ENCODE results near the gene CDH12.
"Not testable (repeated sequence)": the region's sequence is repeated elsewhere in the genome, so short reads cannot be mapped to it uniquely, and the experiment has no call there.

Gene CDH12

DNA sequence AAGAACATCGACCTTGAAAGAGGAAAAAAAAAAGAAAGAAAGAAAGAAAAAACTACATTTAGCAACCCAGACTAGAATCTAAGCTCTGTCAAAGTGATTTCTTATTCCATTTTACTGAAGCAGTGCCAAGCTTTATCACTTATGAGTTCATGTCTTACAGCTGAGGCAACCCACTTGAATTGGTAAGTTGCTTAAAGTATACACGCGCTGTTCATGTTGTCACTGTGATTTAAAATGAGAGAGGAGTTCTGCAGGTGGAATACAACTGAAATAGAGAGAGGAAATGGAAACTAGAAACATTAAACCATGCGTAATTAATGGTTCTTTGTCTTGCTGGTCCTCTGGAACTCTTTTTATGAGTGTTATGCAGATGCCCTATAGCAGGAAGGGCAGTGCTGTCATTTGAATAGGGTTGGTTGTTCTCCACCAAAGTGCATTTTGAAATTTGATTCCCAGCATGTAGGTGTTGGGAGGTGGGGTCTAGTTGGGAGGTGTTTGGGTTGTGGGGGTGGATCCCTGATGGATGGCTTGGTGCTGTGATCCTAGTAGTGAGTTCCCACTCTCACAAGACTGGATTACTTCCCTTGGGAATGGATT lies 665.4 kb downstream of the CDH12 start:
- H3K4me3 ChIP-seq (ENCODE audit: low read length); H3K27me3 ChIP-seq (ENCODE audit: insufficient read depth, low read length); H3K27ac ChIP-seq (ENCODE audit: low read length); H3K9ac ChIP-seq (ENCODE audit: low read depth, low read length); H3K4me1 ChIP-seq (ENCODE audit: insufficient read depth, low read length); H3K9me3 ChIP-seq (ENCODE audit: insufficient read depth, low read depth, low read length); H3K36me3 ChIP-seq (ENCODE audit: insufficient read depth, low read depth, low read length): not testable (repeated sequence)

DNA sequence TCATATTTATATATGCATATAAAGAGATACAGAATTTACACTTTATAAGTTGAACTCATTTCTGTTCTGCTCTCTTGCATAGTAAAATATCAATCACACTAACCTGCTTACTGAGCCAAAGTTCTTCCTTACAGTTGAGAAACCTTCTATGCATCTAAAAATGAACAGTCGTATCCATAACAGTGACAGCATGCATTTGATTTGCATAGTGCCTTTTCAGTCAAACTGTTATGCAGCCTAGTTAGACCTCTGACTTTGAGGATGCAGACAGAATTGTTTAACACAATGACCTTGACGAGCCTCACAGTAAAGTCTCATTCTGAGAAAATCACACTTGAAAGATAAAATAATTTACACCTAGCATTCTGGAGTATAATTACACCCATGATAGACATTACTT lies 683.9 kb downstream of the CDH12 start:
- H3K36me3 ChIP-seq (ENCODE audit: insufficient read depth, low read depth, low read length); H3K27me3 ChIP-seq (ENCODE audit: insufficient read depth, low read length); H3K4me3 ChIP-seq (ENCODE audit: low read length); H3K9ac ChIP-seq (ENCODE audit: low read depth, low read length); H3K4me1 ChIP-seq (ENCODE audit: insufficient read depth, low read length); H3K27ac ChIP-seq (ENCODE audit: low read length); H3K9me3 ChIP-seq (ENCODE audit: insufficient read depth, low read depth, low read length): not testable (repeated sequence)

DNA sequence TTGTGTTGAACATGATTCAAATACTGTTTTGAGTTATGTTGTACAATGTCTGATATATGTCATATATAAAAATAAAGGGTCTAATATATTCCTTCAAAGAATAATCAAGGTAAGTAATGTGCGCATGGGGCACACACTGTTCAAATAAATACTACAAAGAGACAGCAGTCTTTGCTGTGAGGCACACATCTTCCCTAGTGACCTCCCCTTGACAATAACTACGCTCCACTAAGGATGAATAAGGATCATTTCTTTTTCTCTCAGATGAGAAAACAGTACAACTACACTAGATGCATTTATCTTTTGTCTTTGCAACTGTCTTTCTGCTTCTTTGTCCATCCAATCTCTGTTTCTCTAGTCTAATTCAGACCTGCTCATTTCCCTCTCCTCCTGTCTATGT lies 684.4 kb downstream of the CDH12 start:
- not testable (repeated sequence) for H3K27ac ChIP-seq (ENCODE audit: low read length); H3K4me3 ChIP-seq (ENCODE audit: low read length); H3K9ac ChIP-seq (ENCODE audit: low read depth, low read length); H3K9me3 ChIP-seq (ENCODE audit: insufficient read depth, low read depth, low read length); H3K27me3 ChIP-seq (ENCODE audit: insufficient read depth, low read length); H3K4me1 ChIP-seq (ENCODE audit: insufficient read depth, low read length); H3K36me3 ChIP-seq (ENCODE audit: insufficient read depth, low read depth, low read length)

DNA sequence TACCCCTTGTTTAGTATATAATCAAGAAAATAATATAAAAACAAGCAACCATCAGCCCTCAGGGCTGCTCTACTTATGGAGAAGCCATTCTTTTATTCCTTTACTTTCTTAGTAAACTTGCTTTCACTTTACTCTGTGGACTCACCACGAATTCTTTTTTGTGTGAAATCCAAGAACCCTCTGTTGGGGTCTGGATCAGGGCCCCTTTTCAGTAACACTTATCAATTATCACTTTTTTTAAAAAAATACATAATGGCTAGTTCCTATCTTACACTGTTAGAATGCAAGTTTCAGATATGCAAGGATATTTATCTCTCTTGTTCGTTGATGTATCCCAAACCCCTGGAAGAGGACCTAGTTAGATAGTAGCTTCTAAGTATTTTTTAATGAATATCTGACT lies 687.2 kb downstream of the CDH12 start:
- H3K36me3 ChIP-seq (ENCODE audit: insufficient read depth, low read depth, low read length); H3K27ac ChIP-seq (ENCODE audit: low read length); H3K4me1 ChIP-seq (ENCODE audit: insufficient read depth, low read length); H3K4me3 ChIP-seq (ENCODE audit: low read length); H3K9ac ChIP-seq (ENCODE audit: low read depth, low read length); H3K27me3 ChIP-seq (ENCODE audit: insufficient read depth, low read length); H3K9me3 ChIP-seq (ENCODE audit: insufficient read depth, low read depth, low read length): not testable (repeated sequence)

DNA sequence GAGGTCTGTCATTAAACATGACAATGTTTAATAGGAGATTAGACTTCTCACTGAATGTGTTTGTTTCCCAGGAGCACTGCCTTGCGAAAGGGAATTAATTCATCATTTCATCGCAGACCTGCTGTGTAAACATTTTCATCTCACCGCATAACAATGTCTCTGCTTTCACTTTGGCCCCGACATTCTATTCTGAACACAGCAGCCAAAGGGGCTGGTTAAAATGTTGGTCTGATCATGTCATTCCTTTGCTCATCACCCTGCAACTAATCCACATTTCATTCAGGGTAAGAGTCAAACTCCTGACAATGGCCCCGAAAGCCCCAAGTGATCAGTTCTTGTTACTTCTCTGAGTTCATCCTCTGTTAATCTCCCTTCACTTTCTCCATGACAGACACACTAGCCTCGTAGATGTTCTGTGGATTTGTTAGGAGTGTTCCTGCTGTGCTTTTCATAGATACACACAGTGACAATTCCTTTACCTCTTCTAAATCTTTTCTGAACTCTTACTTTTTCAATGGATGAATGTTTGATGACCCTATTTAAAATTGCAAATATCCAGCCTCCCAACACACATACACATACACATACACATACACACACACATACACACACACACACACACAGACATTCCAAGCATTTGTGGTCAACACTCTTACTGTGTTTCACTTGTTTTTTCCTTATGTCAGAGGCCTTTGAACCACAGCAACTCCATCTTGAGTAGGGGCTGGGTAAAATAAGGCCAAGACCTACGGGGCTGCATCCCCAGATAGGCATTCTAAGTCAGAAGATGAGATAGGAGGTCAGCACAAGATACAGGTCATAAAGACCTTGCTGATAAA lies 688.0 kb downstream of the CDH12 start:
- H3K9ac ChIP-seq (ENCODE audit: low read depth, low read length); H3K4me3 ChIP-seq (ENCODE audit: low read length); H3K27me3 ChIP-seq (ENCODE audit: insufficient read depth, low read length); H3K27ac ChIP-seq (ENCODE audit: low read length); H3K9me3 ChIP-seq (ENCODE audit: insufficient read depth, low read depth, low read length); H3K36me3 ChIP-seq (ENCODE audit: insufficient read depth, low read depth, low read length); H3K4me1 ChIP-seq (ENCODE audit: insufficient read depth, low read length): not testable (repeated sequence)

DNA sequence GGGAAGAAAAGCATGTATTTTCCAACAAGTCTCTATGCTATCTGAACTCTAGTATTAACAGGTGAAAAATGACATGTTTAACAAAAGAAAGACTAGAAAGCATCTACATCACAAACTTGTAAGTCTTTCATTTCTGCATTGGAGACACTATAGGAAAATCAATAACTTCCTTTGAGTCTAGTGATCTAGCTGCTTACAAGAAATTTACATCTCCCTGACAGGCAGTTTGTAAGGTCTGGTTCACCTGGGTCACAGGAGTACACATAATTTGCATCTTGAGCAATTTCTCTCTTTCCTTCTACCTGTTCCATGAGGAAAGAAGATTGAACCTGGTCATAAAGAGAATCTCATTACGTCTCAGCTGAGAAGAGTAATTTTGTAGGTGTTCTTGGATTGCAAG lies 696.2 kb downstream of the CDH12 start:
- not testable (repeated sequence) for H3K9ac ChIP-seq (ENCODE audit: low read depth, low read length); H3K4me1 ChIP-seq (ENCODE audit: insufficient read depth, low read length); H3K36me3 ChIP-seq (ENCODE audit: insufficient read depth, low read depth, low read length); H3K27me3 ChIP-seq (ENCODE audit: insufficient read depth, low read length); H3K9me3 ChIP-seq (ENCODE audit: insufficient read depth, low read depth, low read length); H3K27ac ChIP-seq (ENCODE audit: low read length); H3K4me3 ChIP-seq (ENCODE audit: low read length)

DNA sequence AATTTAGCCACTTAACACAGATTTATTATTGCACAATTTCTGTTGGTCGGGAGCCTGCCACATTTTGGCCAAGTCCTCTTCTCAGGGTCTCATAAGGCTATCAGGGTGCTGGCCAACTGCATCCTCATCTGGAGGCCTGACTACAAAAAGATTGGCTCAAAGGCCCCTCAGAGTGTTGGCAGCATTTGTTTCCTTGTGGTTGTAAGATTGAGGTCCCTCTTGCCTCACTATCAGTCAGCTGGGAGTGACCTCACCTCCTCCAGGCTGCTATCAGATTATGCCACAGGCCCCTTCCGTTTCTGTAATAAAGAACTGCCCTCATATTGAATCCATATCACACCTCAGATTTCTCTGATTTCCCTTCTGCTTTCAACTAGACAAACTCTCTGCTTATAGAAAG lies 698.4 kb downstream of the CDH12 start:
- not testable (repeated sequence) for H3K4me1 ChIP-seq (ENCODE audit: insufficient read depth, low read length); H3K27me3 ChIP-seq (ENCODE audit: insufficient read depth, low read length); H3K9ac ChIP-seq (ENCODE audit: low read depth, low read length); H3K4me3 ChIP-seq (ENCODE audit: low read length); H3K36me3 ChIP-seq (ENCODE audit: insufficient read depth, low read depth, low read length); H3K9me3 ChIP-seq (ENCODE audit: insufficient read depth, low read depth, low read length); H3K27ac ChIP-seq (ENCODE audit: low read length)

DNA sequence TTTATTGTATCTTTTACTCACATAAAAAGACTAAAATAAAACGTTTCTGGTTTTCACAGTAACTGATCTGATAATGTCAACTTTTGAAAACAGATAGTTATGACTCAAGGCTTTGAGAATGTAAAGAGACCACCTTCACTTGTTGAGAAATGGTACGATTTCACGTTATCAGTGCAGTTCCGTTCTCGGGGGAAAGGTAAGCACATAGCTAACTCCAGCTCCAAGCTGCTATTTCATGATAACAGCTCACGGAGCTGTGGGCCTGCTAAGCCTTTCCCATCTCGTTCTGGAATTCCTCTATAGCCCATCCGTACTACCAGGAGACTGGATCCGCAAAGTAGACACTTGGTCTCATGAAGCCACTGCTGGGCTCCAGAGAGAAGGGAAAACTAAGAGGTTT lies 701.3 kb downstream of the CDH12 start:
- H3K4me1 ChIP-seq (ENCODE audit: insufficient read depth, low read length); H3K36me3 ChIP-seq (ENCODE audit: insufficient read depth, low read depth, low read length); H3K27me3 ChIP-seq (ENCODE audit: insufficient read depth, low read length); H3K27ac ChIP-seq (ENCODE audit: low read length); H3K9ac ChIP-seq (ENCODE audit: low read depth, low read length); H3K9me3 ChIP-seq (ENCODE audit: insufficient read depth, low read depth, low read length); H3K4me3 ChIP-seq (ENCODE audit: low read length): not testable (repeated sequence)

DNA sequence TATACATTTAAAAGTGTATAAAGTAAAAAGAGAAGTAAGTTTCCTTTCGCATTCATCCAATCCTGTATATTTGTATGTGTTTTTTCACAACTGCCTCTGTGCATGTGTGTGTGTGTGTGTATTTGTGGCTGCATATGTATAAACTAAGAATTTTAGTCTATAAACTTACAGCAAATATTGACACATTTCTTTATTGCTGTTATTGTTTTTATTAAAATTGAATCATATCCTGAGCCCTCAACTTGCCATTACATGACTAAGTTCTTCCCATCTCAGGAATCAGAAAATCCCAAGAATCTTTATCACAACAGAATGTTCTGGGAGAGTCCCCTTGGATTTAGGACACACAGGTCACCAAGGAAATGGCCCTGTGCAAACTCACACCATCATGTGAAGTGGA lies 712.7 kb downstream of the CDH12 start:
- not testable (repeated sequence) for H3K27ac ChIP-seq (ENCODE audit: low read length); H3K27me3 ChIP-seq (ENCODE audit: insufficient read depth, low read length); H3K9ac ChIP-seq (ENCODE audit: low read depth, low read length); H3K4me3 ChIP-seq (ENCODE audit: low read length); H3K36me3 ChIP-seq (ENCODE audit: insufficient read depth, low read depth, low read length); H3K4me1 ChIP-seq (ENCODE audit: insufficient read depth, low read length); H3K9me3 ChIP-seq (ENCODE audit: insufficient read depth, low read depth, low read length)

DNA sequence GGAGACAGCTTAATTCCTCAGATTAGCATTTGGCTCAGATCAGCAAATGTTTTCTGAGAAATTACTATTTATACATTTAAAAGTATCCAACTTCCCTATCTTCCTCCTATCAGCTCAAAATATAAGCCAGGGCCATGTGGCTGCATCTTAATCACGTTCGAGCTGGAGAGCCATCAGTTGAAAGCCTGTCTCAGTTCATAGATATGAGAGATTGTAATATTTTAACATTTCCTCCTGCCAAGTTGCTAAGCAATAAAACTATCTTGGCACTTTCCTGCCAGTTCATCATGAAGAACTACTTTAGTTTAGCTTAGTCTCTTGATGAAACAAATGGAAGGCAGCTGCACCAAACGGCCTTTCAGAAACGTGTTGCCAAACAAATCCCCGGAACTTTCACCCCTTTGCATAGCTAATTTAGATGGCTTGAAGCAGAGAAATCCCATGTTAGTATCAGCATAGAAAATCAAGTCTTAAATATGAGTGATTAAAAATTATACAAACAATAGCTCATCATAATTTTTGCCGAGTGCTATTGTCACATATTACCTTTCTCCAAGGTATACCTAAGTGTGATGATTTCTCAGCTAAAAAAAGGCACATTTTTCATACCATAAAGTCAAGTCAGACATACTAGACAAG lies 713.4 kb downstream of the CDH12 start:
- not testable (repeated sequence) for H3K9ac ChIP-seq (ENCODE audit: low read depth, low read length); H3K9me3 ChIP-seq (ENCODE audit: insufficient read depth, low read depth, low read length); H3K4me1 ChIP-seq (ENCODE audit: insufficient read depth, low read length); H3K4me3 ChIP-seq (ENCODE audit: low read length); H3K27ac ChIP-seq (ENCODE audit: low read length); H3K36me3 ChIP-seq (ENCODE audit: insufficient read depth, low read depth, low read length); H3K27me3 ChIP-seq (ENCODE audit: insufficient read depth, low read length)

DNA sequence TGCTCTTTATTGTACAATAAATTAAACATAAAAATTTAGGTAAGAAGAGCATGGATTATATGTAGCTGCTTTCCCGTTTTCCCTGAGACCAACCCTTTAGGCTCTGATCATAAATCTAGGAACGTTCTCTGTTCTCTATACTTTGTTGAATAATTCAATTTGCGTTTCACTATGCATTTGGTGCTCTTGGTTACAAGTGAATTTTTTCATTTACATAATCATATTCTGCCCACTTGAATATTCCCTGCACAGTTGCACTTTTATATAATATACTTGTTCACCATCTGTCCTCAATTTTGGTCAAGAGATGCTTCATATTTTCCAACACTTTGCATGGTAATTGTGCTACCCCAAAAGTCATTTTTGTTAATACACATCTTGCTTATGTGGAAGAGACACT lies 741.8 kb downstream of the CDH12 start:
- H3K27me3 ChIP-seq (ENCODE audit: insufficient read depth, low read length) = no peaks in the 10 kb centered on the region

DNA sequence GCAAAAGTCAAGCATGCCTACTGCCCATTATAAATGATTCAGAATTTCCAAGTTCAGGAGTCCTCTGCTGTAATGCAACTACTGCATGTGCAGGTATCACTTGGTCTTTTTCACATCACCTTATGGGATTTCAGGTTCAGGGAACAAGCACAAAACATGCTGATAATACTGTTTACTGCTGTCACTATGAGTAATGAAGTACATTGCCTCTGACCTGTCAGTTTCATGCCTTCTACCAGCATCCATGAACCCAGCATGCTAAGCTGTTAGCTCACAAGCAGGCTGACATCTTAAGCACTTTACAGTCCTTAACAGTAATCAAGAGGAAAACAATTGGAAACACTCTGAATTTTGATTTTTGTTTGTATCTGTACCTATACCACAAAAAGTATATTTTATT lies 743.8 kb downstream of the CDH12 start:
- peaks cover 3% of the 10 kb centered on the region; the same call in 1 of the 2 replicates for H3K4me1 ChIP-seq (ENCODE audit: insufficient read depth, low read length)
- H3K36me3 ChIP-seq (ENCODE audit: insufficient read depth, low read depth, low read length) = no peaks in the 10 kb centered on the region
- no peak overlapping the region for H3K9ac ChIP-seq (ENCODE audit: low read depth, low read length)
- no peak overlapping the region for H3K4me3 ChIP-seq (ENCODE audit: low read length)
- no peaks in the 10 kb centered on the region for H3K27me3 ChIP-seq (ENCODE audit: insufficient read depth, low read length)
- no peak overlapping the region for H3K27ac ChIP-seq (ENCODE audit: low read length)
- no peaks in the 10 kb centered on the region for H3K9me3 ChIP-seq (ENCODE audit: insufficient read depth, low read depth, low read length)

More for the DNA sequence above, 741.8 kb downstream of the CDH12 start:
- H3K9ac ChIP-seq (ENCODE audit: low read depth, low read length) = no peak overlapping the region
- no peak overlapping the region for H3K4me3 ChIP-seq (ENCODE audit: low read length)
- H3K36me3 ChIP-seq (ENCODE audit: insufficient read depth, low read depth, low read length) = no peaks in the 10 kb centered on the region
- H3K4me1 ChIP-seq (ENCODE audit: insufficient read depth, low read length) = peaks cover 3% of the 10 kb centered on the region; the same call in 1 of the 2 replicates
- H3K27ac ChIP-seq (ENCODE audit: low read length) = no peak overlapping the region
- no peaks in the 10 kb centered on the region for H3K9me3 ChIP-seq (ENCODE audit: insufficient read depth, low read depth, low read length)
